GM23338 (cell line): ENCODE results near the gene MTHFD1L. TPM values are rescaled to one million over a fixed set of nuclear protein-coding genes. Genes with fewer than 3 reads are reported as not detected.

Experiments
- ATAC-seq: fragments of 200-7000 bp; cut with Tn5 transposase; 3 replicates; pipeline ENCODE4 v1.9.1; 2020
- DNase-seq: peaks from one replicate; pipeline ENCODE4 v3.0.0-alpha.2; 2015; ENCODE audit warnings: low spot score
- H2AFZ ChIP-seq: fragments of 200-600 bp; sonication (generic); 2 replicates; pipeline ENCODE4 v1.8.0; 2016; ENCODE audit warnings: antibody characterized with exemption, mild to moderate bottlenecking, moderate library complexity
- H3F3A ChIP-seq: fragments of 200-600 bp; sonication (generic); replicated peaks from 2 replicates; pipeline ENCODE4 v1.8.0; 2017; ENCODE audit warnings: antibody characterized with exemption, mixed run types, low read depth
- H3K27ac ChIP-seq: fragments of 200-600 bp; sonication (generic); 2 replicates; pipeline ENCODE4 v1.6.1; 2016; ENCODE audit warnings: low read depth
- H3K27me3 ChIP-seq: fragments of 200-600 bp; sonication (generic); 2 replicates; pipeline ENCODE4 v1.8.0; 2016; ENCODE audit warnings: mild to moderate bottlenecking, mixed run types, moderate library complexity; ENCODE audit not compliant: insufficient read depth
- H3K36me3 ChIP-seq: fragments of 200-600 bp; sonication (generic); 2 replicates; pipeline ENCODE4 v1.8.0; 2016; ENCODE audit warnings: mild to moderate bottlenecking; ENCODE audit not compliant: insufficient read depth
- H3K4me1 ChIP-seq: fragments of 200-600 bp; sonication (generic); 2 replicates; pipeline ENCODE4 v1.8.0; 2016; ENCODE audit warnings: mild to moderate bottlenecking, moderate library complexity; ENCODE audit not compliant: insufficient read depth
- H3K4me2 ChIP-seq: fragments of 200-600 bp; sonication (generic); 2 replicates; pipeline ENCODE4 v1.7.1; 2017; ENCODE audit warnings: mixed run types
- H3K4me3 ChIP-seq: fragments of 200-600 bp; sonication (generic); 2 replicates; pipeline ENCODE4 v1.6.1; 2016; ENCODE audit warnings: mixed run types
- H3K79me2 ChIP-seq: fragments of 200-600 bp; sonication (generic); replicated peaks from 2 replicates; pipeline ENCODE4 v1.8.0; 2017; ENCODE audit warnings: mild to moderate bottlenecking; ENCODE audit not compliant: insufficient read depth
- H3K9me2 ChIP-seq: fragments of 200-600 bp; sonication (generic); 2 replicates; pipeline ENCODE4 v1.8.0; 2017; ENCODE audit not compliant: insufficient read depth
- H4K20me1 ChIP-seq: fragments of 200-600 bp; sonication (generic); replicated peaks from 2 replicates; pipeline ENCODE4 v1.8.0; 2017; ENCODE audit warnings: mild to moderate bottlenecking; ENCODE audit not compliant: insufficient read depth
- H3K27ac Mint-ChIP-seq: 2 replicates; pipeline ENCODE4 v1.8.0; 2020; ENCODE audit warnings: inconsistent platforms, mild to moderate bottlenecking, moderate library complexity, mixed read lengths
- H3K27me3 Mint-ChIP-seq: 3 replicates; pipeline ENCODE4 v1.8.0; 2022; ENCODE audit warnings: low read depth, mild to moderate bottlenecking, moderate library complexity, mixed read lengths, inconsistent platforms; ENCODE audit not compliant: insufficient read depth, poor library complexity
- H3K36me3 Mint-ChIP-seq: 3 replicates; pipeline ENCODE4 v1.8.0; 2021; ENCODE audit warnings: low read depth, mild to moderate bottlenecking, inconsistent platforms, moderate library complexity, mixed read lengths
- H3K4me1 Mint-ChIP-seq: 3 replicates; pipeline ENCODE4 v1.8.0; 2020; ENCODE audit warnings: mild to moderate bottlenecking, inconsistent platforms, mixed read lengths
- H3K4me3 Mint-ChIP-seq: 3 replicates; pipeline ENCODE4 v1.8.0; 2021; ENCODE audit warnings: moderate library complexity, mild to moderate bottlenecking, inconsistent platforms, mixed read lengths
- H3K9me3 Mint-ChIP-seq: 3 replicates; pipeline ENCODE4 v1.8.0; 2020; ENCODE audit warnings: moderate library complexity, mild to moderate bottlenecking, inconsistent platforms, mixed read lengths
- CREB1 ChIP-seq: fragments of 250-450 bp; sonication (Bioruptor Pico); IDR thresholded peaks from 2 replicates; pipeline ENCODE4 v1.5.0; 2020; ENCODE audit warnings: low read depth, mild to moderate bottlenecking, moderate library complexity
- EZH2phosphoT487 ChIP-seq: fragments of 200-600 bp; sonication (generic); IDR thresholded peaks from one replicate; pipeline ENCODE4 v1.8.1; 2018; ENCODE audit warnings: antibody characterized with exemption; ENCODE audit not compliant: unreplicated experiment
- JUNB ChIP-seq: IDR thresholded peaks from one replicate; pipeline ENCODE4 v1.6.1; 2016; ENCODE audit warnings: antibody characterized with exemption; ENCODE audit not compliant: unreplicated experiment
- NANOG ChIP-seq: IDR thresholded peaks from 2 replicates; pipeline ENCODE4 v1.6.1; 2016; ENCODE audit warnings: antibody characterized with exemption, borderline replicate concordance
- ZNF114 ChIP-seq: fragments of 250-450 bp; sonication (Bioruptor Pico); IDR thresholded peaks from 2 replicates; pipeline ENCODE4 v1.5.0; 2020; ENCODE audit warnings: mild to moderate bottlenecking, moderate library complexity
- ZNF331 ChIP-seq: fragments of 250-450 bp; sonication (Bioruptor Pico); IDR thresholded peaks from 2 replicates; pipeline ENCODE4 v1.5.0; 2020; ENCODE audit warnings: low read depth, mild to moderate bottlenecking, moderate library complexity
- polyA plus RNA-seq: library from polyadenylated mRNA; unstranded; fragments of >200 nt; fragmentation: Nextera tagmentation; extraction: Ambion mirVana; gene quantifications from 2 replicates; pipeline ENCODE4 v1.2.1, GENCODE V29; 2016
- total RNA-seq: library from RNA; depleted of rRNA; stranded (reverse); fragments of >200 nt; shearing (Covaris generic); gene quantifications from 2 replicates; pipeline ENCODE4 v1.2.3, GENCODE V29; 2014
- TF ChIP-seq, protein P1 (sequence below): fragments of 250-450 bp; sonication (Bioruptor Pico); IDR thresholded peaks from 2 replicates; pipeline ENCODE4 v1.5.0; 2020; ENCODE audit warnings: mild to moderate bottlenecking, moderate library complexity
- TF ChIP-seq, protein P2 (sequence below), 2 experiments: fragments of 200-600 bp in 1 of 2; sonication (generic) in 1 of 2; conservative IDR thresholded peaks; 2 replicates each; pipeline versions ENCODE4 v1.5.1 to v1.6.1; 2016 to 2017; ENCODE audit warnings: antibody characterized with exemption in 2 of 2, low read depth in 2 of 2, mild to moderate bottlenecking in 2 of 2, moderate library complexity in 1 of 2
- TF ChIP-seq, protein P3 (sequence below): IDR thresholded peaks from 2 replicates; pipeline ENCODE4 v1.6.1; 2016; ENCODE audit warnings: antibody characterized with exemption
- TF ChIP-seq, protein P4 (sequence below): IDR thresholded peaks from one replicate; pipeline ENCODE4 v1.6.1; 2018; ENCODE audit warnings: antibody characterized with exemption; ENCODE audit not compliant: unreplicated experiment

MTHFD1L gene
- total and polyA plus RNA-seq, 2 experiments from 2014 or later, result 53.2 to 66.8 TPM

DNA sequence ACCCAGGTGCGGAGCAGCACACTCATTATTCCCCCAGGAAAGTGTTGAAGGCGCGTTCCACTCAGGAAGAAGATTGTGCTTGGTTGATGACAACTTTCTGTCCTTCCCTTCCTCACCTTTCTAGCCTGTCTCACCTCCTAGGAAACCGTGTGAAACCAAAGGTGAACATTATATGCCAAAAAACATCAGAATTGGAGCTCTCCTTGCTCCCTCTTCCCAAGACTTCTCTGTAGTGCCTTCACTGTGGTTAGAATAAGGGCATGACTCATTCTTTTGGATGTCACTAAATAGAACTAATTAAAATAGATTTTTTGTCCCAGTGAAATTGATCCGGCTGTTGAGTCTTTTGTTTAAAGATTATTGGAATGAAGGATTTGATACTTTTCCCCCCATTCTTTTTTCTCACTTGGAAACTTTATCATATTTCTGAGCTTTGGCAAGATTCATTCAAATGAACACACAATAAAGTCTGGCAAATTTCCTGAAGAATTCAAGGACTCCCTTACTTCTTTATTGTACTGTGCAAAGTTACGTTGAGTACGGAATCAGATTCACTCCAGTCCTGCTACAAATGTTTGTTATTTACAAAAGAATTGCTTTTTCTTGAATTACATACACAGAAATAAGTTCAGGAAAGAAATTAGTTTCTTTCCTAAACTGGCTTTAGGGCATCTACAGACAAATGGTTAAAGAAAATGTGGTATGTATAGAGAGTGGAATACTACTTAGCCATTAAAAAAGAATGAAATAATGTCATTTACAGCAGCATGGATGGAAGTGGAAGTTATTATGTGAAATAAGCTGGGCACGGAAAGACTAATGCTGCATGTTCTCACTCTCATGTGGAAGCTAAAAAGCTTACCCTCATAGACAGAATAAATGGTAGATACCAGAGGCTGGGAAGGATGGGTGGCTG lies 231.4 kb downstream of the MTHFD1L start:
- Histone ChIP-seq H3K4me3 (no peak overlapping the region), H3K4me2 (no peak overlapping the region), H3K79me2 (no peaks in the 10 kb centered on the region), H3F3A (no peaks in the 10 kb centered on the region), H3K9me2 (no peaks in the 10 kb centered on the region), H2AFZ (no peak overlapping the region), H3K27ac (no peak overlapping the region), H4K20me1 (no peaks in the 10 kb centered on the region), H3K36me3 (peaks cover under 1% of the 10 kb centered on the region; the same call in 1 of the 2 replicates), H3K27me3 (no peaks in the 10 kb centered on the region), H3K4me1 (peaks cover 4% of the 10 kb centered on the region; the same call in 1 of the 2 replicates)
- DNase-seq (no peak), ATAC-seq (no peak)
- no peak overlapping the region for H3K4me3 Mint-ChIP-seq
- no peak overlapping the region for H3K27ac Mint-ChIP-seq
- TF ChIP-seq JUNB (no peak), ZNF331 (CRISPR knock-in tag) (no peak), CREB1 (CRISPR knock-in tag) (no peak), EZH2phosphoT487 (no peak), NANOG (no peak), ZNF114 (CRISPR knock-in tag) (no peak)
- TF ChIP-seq, protein P1, sequence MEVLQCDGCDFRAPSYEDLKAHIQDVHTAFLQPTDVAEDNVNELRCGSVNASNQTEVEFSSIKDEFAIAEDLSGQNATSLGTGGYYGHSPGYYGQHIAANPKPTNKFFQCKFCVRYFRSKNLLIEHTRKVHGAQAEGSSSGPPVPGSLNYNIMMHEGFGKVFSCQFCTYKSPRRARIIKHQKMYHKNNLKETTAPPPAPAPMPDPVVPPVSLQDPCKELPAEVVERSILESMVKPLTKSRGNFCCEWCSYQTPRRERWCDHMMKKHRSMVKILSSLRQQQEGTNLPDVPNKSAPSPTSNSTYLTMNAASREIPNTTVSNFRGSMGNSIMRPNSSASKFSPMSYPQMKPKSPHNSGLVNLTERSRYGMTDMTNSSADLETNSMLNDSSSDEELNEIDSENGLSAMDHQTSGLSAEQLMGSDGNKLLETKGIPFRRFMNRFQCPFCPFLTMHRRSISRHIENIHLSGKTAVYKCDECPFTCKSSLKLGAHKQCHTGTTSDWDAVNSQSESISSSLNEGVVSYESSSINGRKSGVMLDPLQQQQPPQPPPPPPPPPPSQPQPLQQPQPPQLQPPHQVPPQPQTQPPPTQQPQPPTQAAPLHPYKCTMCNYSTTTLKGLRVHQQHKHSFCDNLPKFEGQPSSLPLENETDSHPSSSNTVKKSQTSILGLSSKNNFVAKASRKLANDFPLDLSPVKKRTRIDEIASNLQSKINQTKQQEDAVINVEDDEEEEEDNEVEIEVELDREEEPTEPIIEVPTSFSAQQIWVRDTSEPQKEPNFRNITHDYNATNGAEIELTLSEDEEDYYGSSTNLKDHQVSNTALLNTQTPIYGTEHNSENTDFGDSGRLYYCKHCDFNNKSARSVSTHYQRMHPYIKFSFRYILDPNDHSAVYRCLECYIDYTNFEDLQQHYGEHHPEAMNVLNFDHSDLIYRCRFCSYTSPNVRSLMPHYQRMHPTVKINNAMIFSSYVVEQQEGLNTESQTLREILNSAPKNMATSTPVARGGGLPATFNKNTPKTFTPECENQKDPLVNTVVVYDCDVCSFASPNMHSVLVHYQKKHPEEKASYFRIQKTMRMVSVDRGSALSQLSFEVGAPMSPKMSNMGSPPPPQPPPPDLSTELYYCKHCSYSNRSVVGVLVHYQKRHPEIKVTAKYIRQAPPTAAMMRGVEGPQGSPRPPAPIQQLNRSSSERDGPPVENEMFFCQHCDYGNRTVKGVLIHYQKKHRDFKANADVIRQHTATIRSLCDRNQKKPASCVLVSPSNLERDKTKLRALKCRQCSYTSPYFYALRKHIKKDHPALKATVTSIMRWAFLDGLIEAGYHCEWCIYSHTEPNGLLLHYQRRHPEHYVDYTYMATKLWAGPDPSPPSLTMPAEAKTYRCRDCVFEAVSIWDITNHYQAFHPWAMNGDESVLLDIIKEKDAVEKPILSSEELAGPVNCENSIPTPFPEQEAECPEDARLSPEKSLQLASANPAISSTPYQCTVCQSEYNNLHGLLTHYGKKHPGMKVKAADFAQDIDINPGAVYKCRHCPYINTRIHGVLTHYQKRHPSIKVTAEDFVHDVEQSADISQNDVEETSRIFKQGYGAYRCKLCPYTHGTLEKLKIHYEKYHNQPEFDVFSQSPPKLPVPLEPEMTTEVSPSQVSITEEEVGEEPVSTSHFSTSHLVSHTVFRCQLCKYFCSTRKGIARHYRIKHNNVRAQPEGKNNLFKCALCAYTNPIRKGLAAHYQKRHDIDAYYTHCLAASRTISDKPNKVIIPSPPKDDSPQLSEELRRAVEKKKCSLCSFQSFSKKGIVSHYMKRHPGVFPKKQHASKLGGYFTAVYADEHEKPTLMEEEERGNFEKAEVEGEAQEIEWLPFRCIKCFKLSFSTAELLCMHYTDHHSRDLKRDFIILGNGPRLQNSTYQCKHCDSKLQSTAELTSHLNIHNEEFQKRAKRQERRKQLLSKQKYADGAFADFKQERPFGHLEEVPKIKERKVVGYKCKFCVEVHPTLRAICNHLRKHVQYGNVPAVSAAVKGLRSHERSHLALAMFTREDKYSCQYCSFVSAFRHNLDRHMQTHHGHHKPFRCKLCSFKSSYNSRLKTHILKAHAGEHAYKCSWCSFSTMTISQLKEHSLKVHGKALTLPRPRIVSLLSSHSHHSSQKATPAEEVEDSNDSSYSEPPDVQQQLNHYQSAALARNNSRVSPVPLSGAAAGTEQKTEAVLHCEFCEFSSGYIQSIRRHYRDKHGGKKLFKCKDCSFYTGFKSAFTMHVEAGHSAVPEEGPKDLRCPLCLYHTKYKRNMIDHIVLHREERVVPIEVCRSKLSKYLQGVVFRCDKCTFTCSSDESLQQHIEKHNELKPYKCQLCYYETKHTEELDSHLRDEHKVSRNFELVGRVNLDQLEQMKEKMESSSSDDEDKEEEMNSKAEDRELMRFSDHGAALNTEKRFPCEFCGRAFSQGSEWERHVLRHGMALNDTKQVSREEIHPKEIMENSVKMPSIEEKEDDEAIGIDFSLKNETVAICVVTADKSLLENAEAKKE (CRISPR knock-in tag), result no peak
- TF ChIP-seq, protein P2, sequence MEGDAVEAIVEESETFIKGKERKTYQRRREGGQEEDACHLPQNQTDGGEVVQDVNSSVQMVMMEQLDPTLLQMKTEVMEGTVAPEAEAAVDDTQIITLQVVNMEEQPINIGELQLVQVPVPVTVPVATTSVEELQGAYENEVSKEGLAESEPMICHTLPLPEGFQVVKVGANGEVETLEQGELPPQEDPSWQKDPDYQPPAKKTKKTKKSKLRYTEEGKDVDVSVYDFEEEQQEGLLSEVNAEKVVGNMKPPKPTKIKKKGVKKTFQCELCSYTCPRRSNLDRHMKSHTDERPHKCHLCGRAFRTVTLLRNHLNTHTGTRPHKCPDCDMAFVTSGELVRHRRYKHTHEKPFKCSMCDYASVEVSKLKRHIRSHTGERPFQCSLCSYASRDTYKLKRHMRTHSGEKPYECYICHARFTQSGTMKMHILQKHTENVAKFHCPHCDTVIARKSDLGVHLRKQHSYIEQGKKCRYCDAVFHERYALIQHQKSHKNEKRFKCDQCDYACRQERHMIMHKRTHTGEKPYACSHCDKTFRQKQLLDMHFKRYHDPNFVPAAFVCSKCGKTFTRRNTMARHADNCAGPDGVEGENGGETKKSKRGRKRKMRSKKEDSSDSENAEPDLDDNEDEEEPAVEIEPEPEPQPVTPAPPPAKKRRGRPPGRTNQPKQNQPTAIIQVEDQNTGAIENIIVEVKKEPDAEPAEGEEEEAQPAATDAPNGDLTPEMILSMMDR (conservative IDR thresholded peaks at IDR 0.05; ENCODE audit: low read depth in 2 of 2), result no peak
- TF ChIP-seq, protein P3, sequence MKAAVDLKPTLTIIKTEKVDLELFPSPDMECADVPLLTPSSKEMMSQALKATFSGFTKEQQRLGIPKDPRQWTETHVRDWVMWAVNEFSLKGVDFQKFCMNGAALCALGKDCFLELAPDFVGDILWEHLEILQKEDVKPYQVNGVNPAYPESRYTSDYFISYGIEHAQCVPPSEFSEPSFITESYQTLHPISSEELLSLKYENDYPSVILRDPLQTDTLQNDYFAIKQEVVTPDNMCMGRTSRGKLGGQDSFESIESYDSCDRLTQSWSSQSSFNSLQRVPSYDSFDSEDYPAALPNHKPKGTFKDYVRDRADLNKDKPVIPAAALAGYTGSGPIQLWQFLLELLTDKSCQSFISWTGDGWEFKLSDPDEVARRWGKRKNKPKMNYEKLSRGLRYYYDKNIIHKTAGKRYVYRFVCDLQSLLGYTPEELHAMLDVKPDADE, result no peak
- TF ChIP-seq, protein P4, sequence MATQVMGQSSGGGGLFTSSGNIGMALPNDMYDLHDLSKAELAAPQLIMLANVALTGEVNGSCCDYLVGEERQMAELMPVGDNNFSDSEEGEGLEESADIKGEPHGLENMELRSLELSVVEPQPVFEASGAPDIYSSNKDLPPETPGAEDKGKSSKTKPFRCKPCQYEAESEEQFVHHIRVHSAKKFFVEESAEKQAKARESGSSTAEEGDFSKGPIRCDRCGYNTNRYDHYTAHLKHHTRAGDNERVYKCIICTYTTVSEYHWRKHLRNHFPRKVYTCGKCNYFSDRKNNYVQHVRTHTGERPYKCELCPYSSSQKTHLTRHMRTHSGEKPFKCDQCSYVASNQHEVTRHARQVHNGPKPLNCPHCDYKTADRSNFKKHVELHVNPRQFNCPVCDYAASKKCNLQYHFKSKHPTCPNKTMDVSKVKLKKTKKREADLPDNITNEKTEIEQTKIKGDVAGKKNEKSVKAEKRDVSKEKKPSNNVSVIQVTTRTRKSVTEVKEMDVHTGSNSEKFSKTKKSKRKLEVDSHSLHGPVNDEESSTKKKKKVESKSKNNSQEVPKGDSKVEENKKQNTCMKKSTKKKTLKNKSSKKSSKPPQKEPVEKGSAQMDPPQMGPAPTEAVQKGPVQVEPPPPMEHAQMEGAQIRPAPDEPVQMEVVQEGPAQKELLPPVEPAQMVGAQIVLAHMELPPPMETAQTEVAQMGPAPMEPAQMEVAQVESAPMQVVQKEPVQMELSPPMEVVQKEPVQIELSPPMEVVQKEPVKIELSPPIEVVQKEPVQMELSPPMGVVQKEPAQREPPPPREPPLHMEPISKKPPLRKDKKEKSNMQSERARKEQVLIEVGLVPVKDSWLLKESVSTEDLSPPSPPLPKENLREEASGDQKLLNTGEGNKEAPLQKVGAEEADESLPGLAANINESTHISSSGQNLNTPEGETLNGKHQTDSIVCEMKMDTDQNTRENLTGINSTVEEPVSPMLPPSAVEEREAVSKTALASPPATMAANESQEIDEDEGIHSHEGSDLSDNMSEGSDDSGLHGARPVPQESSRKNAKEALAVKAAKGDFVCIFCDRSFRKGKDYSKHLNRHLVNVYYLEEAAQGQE, result no peak
- H3K9me3 Mint-ChIP-seq, result no peaks in the 10 kb centered on the region; the same call in 2 of the 3 replicates
- peaks cover 9% of the 10 kb centered on the region; the same call in 1 of the 3 replicates for H3K4me1 Mint-ChIP-seq
- H3K36me3 Mint-ChIP-seq, result peaks cover 48% of the 10 kb centered on the region
- peaks cover 7% of the 10 kb centered on the region for H3K27me3 Mint-ChIP-seq
